ENCODE measurements around the gene PRELID2.
"Not testable (repeated sequence)": the region's sequence is repeated elsewhere in the genome, so short reads cannot be mapped to it uniquely, and the experiment has no call there.

The PRELID2 gene

GRCh38 chr5:145739843-145740242 lies 95.3 kb downstream of the PRELID2 start:
- no peak for DNase-seq (ENCODE audit: extremely low read depth, insufficient read length)
- no peak for TF ChIP-seq CTCF (IDR thresholded peaks at IDR 0.05; ENCODE audit: insufficient read depth, low read length, poor library complexity, severe bottlenecking)
- no peaks in the 10 kb centered on the region for H3K36me3 ChIP-seq (ENCODE audit: control insufficient read depth, insufficient read depth, low read length)
- no peaks in the 10 kb centered on the region for H3K27me3 ChIP-seq (replicated peaks; ENCODE audit: control insufficient read depth, insufficient read depth, low read length)
- H3K4me3 ChIP-seq (replicated peaks; ENCODE audit: low read depth, low read length), result no peak overlapping the region

DNA sequence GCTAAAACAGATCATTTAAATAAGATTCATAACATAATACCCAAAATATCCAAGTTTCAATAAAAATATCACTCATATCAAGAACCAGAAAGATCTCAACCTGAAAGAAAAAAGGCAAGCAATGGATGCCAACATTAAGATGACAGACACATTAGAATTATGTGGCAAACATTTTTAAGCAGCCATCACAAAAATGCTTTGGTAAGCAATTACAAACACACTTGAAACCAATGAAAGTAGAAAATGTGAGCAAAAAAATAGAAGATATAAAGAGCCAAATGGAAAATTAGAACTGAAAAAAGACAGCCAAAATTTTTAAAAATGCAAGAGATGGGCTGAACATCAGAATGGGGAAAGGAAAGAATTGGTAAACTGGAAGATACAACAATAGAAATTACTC lies 96.9 kb downstream of the PRELID2 start:
- no peak overlapping the region for H3K4me3 ChIP-seq (replicated peaks; ENCODE audit: low read depth, low read length)
- no peak for DNase-seq (ENCODE audit: extremely low read depth, insufficient read length)
- no peak for TF ChIP-seq CTCF (IDR thresholded peaks at IDR 0.05; ENCODE audit: insufficient read depth, low read length, poor library complexity, severe bottlenecking)
- H3K27me3 ChIP-seq (replicated peaks; ENCODE audit: control insufficient read depth, insufficient read depth, low read length), result no peaks in the 10 kb centered on the region
- H3K36me3 ChIP-seq (ENCODE audit: control insufficient read depth, insufficient read depth, low read length), result no peaks in the 10 kb centered on the region

GRCh38 chr5:145737578-145737977 lies 97.6 kb downstream of the PRELID2 start:
- Histone ChIP-seq H3K27me3 (replicated peaks; ENCODE audit: control insufficient read depth, insufficient read depth, low read length) (no peaks in the 10 kb centered on the region), H3K36me3 (ENCODE audit: control insufficient read depth, insufficient read depth, low read length) (no peaks in the 10 kb centered on the region), H3K4me3 (replicated peaks; ENCODE audit: low read depth, low read length) (no peak overlapping the region)
- DNase-seq (ENCODE audit: extremely low read depth, insufficient read length), result no peak
- TF ChIP-seq CTCF (IDR thresholded peaks at IDR 0.05; ENCODE audit: insufficient read depth, low read length, poor library complexity, severe bottlenecking), result no peak

DNA sequence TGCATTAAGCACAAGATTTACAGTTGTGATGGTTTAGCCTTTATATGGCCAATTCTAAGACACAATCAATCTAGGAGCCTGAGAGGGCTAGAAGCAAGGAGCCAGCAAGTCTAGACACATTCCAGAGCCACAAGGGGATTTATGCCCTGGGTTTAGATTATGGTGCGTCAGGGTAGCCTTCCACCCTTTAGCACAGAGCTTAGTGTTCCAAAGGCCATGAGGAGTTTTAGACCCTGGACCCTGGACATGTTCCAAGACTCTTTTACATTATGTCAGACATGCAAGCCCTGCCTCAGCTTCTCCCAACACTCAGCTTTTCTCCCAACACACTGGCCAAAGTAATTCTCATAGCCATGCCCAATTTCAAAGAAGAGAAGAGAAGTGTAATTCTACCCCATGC lies 105.2 kb downstream of the PRELID2 start:
- not testable (repeated sequence) for H3K36me3 ChIP-seq (ENCODE audit: control insufficient read depth, insufficient read depth, low read length); DNase-seq (ENCODE audit: extremely low read depth, insufficient read length); H3K27me3 ChIP-seq (replicated peaks; ENCODE audit: control insufficient read depth, insufficient read depth, low read length); H3K4me3 ChIP-seq (replicated peaks; ENCODE audit: low read depth, low read length)

DNA sequence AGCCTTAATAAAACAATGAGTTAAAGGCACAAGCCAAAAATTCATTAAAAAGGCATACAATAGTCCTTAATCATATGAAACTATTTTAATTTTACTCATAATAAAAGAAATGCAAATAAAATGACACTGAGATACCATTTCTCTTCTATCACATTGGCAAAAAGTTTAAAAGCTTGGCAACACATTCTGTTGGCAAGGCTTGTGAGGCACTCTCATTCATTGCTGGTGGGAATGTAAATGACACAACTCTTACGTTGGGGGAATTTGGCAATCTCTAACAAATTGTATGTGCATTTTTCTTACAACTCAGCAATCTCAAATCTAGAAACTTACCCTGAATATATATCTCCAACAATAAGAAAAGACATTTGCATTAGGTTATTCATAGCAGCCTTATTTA lies 111.6 kb downstream of the PRELID2 start:
- TF ChIP-seq CTCF (IDR thresholded peaks at IDR 0.05; ENCODE audit: insufficient read depth, low read length, poor library complexity, severe bottlenecking), result no peak
- Histone ChIP-seq H3K36me3 (ENCODE audit: control insufficient read depth, insufficient read depth, low read length) (no peaks in the 10 kb centered on the region), H3K27me3 (replicated peaks; ENCODE audit: control insufficient read depth, insufficient read depth, low read length) (no peaks in the 10 kb centered on the region), H3K4me3 (replicated peaks; ENCODE audit: low read depth, low read length) (no peak overlapping the region)
- DNase-seq (ENCODE audit: extremely low read depth, insufficient read length), result no peak

DNA sequence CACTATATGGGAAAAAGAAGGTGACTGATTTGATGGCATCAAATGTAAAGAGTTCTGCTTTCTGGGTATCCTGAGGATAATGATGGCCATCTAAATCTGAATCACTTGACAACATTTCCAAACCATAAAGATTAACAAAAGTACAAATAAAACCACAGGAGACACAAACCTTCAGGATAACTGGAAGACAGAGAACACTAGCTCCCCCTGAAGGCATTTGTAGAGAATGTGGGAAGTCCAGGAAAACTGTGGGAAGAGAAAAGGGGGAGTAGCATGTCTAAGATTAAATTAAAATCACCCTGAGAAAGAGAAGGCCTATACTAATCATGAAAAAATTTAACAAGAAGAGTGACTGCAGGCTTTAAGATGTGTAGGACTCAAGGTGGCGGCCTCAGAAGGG lies 116.2 kb downstream of the PRELID2 start:
- H3K27me3 ChIP-seq (replicated peaks; ENCODE audit: control insufficient read depth, insufficient read depth, low read length), result no peaks in the 10 kb centered on the region
- H3K4me3 ChIP-seq (replicated peaks; ENCODE audit: low read depth, low read length), result no peak overlapping the region
- no peak for DNase-seq (ENCODE audit: extremely low read depth, insufficient read length)
- TF ChIP-seq CTCF (IDR thresholded peaks at IDR 0.05; ENCODE audit: insufficient read depth, low read length, poor library complexity, severe bottlenecking), result peak; percentile 7
- H3K36me3 ChIP-seq (ENCODE audit: control insufficient read depth, insufficient read depth, low read length), result no peaks in the 10 kb centered on the region
